Measurements from ENCODE around the gene ASCC3.

DNA sequence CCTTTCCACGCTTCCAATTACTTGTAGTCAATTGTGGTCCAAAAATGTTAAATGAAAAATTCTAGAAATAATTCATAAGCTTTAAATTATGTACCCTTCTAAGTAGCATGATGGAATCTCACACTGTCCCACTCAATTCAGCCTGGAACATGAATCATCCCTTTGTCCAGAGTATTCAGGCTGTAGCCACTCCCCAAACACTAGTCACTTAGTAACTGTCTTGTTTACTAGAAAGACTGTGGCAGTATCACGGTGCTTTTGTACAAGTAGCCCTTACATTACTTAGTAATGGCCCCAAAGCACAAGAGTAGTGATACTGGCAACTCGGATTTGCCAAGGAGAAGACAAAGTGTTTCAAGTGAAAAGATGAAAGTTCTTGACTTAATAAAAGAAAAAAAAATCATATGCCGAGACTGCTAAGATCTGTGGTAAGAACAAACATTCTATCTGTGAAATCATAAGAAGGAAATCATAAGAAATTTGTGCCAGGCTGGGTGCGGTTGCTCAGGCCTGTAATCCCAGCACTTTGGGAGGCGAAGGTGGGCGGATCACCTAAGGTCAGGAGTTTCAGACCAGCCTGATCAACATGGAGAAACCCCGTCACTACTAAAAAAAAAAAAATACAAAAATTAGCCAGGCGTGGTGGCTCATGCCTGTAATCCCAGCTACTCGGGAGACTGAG lies 247.9 kb downstream of the ASCC3 start:
- TF ChIP-seq CTCF (IDR thresholded peaks at IDR 0.05) (no peak), ZFX (IDR thresholded peaks at IDR 0.05; ENCODE audit: borderline replicate concordance) (no peak)

Measured in 22Rv1 (cell line).